Measurements from ENCODE around the gene P2RX6. TPM values are rescaled to one million over a fixed set of nuclear protein-coding genes. Genes with fewer than 3 reads are reported as not detected.

Gene P2RX6
- total and polyA plus RNA-seq, 9 of the 15 experiments (the other 6 are each of a cell fraction or from before 2014, with no cell fraction given), result 0.01 to 3.9 (median 1.5) TPM; not detected in 1

- TF ChIP-seq HMGXB4 (CRISPR knock-in tag; IDR thresholded peaks at IDR 0.05) (no peak), BACH1 (tag; IDR thresholded peaks at IDR 0.05) (no peak), FOXM1 (IDR thresholded peaks at IDR 0.05; ENCODE audit: low read depth) (no peak), FOXM1 (CRISPR knock-in tag; IDR thresholded peaks at IDR 0.05; ENCODE audit: low read depth) (no peak), BRD9 (IDR thresholded peaks at IDR 0.05; ENCODE audit: low read depth, partially characterized antibody) (no peak), PHB (CRISPR knock-in tag; IDR thresholded peaks at IDR 0.05) (peak; percentile 6; the same call in 1 of the 2 replicates), IRF1 (CRISPR knock-in tag; IDR thresholded peaks at IDR 0.05; ENCODE audit: borderline replicate concordance) (no peak), PTTG1 (tag; IDR thresholded peaks at IDR 0.05; ENCODE audit: low read depth) (no peak), NR2F6 (CRISPR knock-in tag; IDR thresholded peaks at IDR 0.05) (peak; percentile 67; the same call in 1 of the 2 replicates), MTF1 (CRISPR knock-in tag; IDR thresholded peaks at IDR 0.05; ENCODE audit: borderline replicate concordance) (no peak), GATA2 (CRISPR knock-in tag; IDR thresholded peaks at IDR 0.05) (no peak), ETS1 (conservative IDR thresholded peaks at IDR 0.05; ENCODE audit: control insufficient read depth, low read depth, low read length) (no peak), THRAP3 (IDR thresholded peaks at IDR 0.05; ENCODE audit: borderline replicate concordance) (no peak), RBM34 (IDR thresholded peaks at IDR 0.05; ENCODE audit: borderline replicate concordance, insufficient read depth, low read length) (no peak), MEIS2 (IDR thresholded peaks at IDR 0.05; ENCODE audit: partially characterized antibody) (no peak), MTA1 (IDR thresholded peaks at IDR 0.05; ENCODE audit: borderline replicate concordance) (no peak), CTCFL (IDR thresholded peaks at IDR 0.05; ENCODE audit: borderline replicate concordance, insufficient read depth, low read depth, low read length, poor library complexity, severe bottlenecking) (no peak), ATF4 (CRISPR knock-in tag; IDR thresholded peaks at IDR 0.05) (0 out of 2 replicates have a peak, but pooled peaks have one; percentile 11), ZNF778 (CRISPR knock-in tag; IDR thresholded peaks at IDR 0.05) (no peak), ZNF696 (CRISPR knock-in tag; conservative IDR thresholded peaks at IDR 0.05) (no peak), HDAC6 (IDR thresholded peaks at IDR 0.05; ENCODE audit: low read depth, low read length) (no peak)
These were observed 32.4 kb upstream of the P2RX6 start (continued) for GRCh38 chr22:20982563-20982882.

All from K562 (cell line).